Panc1 (cell line): Measurements from ENCODE around the gene SHISA8. TPM values are rescaled to one million over a fixed set of nuclear protein-coding genes. Genes with fewer than 3 reads are reported as not detected.

Source experiments
- ATAC-seq: fragments of 200-7000 bp; cut with Tn5 transposase; 2 replicates; pipeline ENCODE4 v1.9.1; 2020; ENCODE audit warnings: mild to moderate bottlenecking, moderate library complexity
- BruUV-seq: library from RNA; stranded (reverse); fragments of 400-500 nt; replicated peaks from 2 replicates; lab custom pipeline; 2021; lab: Mats Ljungman, UMichigan
- CTCF ChIA-PET: fragments of 300-600 bp; sonication (Branson Sonifier 250); formaldehyde crosslinking; loops from one replicate; lab custom pipeline; 2022; ENCODE audit warnings: antibody characterized with exemption; lab: Charles Lee
- POLR2A ChIA-PET: fragments of 300-600 bp; sonication (Branson Sonifier 250); formaldehyde crosslinking; loops from one replicate; lab custom pipeline; 2022; ENCODE audit warnings: antibody characterized with exemption; lab: Charles Lee
- DNase-seq: peaks from one replicate; pipeline ENCODE4 v3.0.0-alpha.2; 2010; ENCODE audit warnings: low read depth, low spot score
- H3K27ac ChIP-seq: 2 replicates; pipeline ENCODE4 v1.5.1; 2011; ENCODE audit warnings: mild to moderate bottlenecking, low read length, inconsistent platforms
- H3K27me3 ChIP-seq: fragments of 200-500 bp; sonication (Bioruptor generic); 2 replicates; pipeline ENCODE4 v1.6.0; 2014; ENCODE audit warnings: low read length, inconsistent platforms; ENCODE audit not compliant: control insufficient read depth, insufficient read depth
- H3K36me3 ChIP-seq: fragments of 200-500 bp; sonication (Bioruptor generic); 2 replicates; pipeline ENCODE4 v1.5.1; 2014; ENCODE audit warnings: inconsistent platforms, mild to moderate bottlenecking, low read length, moderate library complexity; ENCODE audit not compliant: control insufficient read depth, insufficient read depth
- H3K4me1 ChIP-seq: 2 replicates; pipeline ENCODE4 v1.5.1; 2011; ENCODE audit warnings: inconsistent platforms, mild to moderate bottlenecking, low read length, moderate library complexity; ENCODE audit not compliant: control insufficient read depth, insufficient read depth
- H3K4me3 ChIP-seq, 2 experiments: 2 replicates each; pipeline ENCODE4 v1.5.1; 2011 to 2012; ENCODE audit warnings: low read depth in 2 of 2, low read length in 2 of 2, mild to moderate bottlenecking in 2 of 2, inconsistent platforms in 1 of 2, moderate library complexity in 1 of 2
- H3K9me3 ChIP-seq: fragments of 200-500 bp; sonication (Bioruptor generic); 2 replicates; pipeline ENCODE4 v1.5.1; 2014; ENCODE audit warnings: low read depth, mild to moderate bottlenecking, inconsistent platforms, low read length, moderate library complexity; ENCODE audit not compliant: control insufficient read depth, insufficient read depth
- CTCF ChIP-seq: fragments of 450-650 bp; IDR thresholded peaks from 2 replicates; pipeline ENCODE4 v1.5.1; 2017; ENCODE audit warnings: mild to moderate bottlenecking
- POLR2AphosphoS5 ChIP-seq: IDR thresholded peaks from 2 replicates; pipeline ENCODE4 v1.6.1; 2012; ENCODE audit warnings: mild to moderate bottlenecking, low read depth, low read length, moderate library complexity
- REST ChIP-seq, 2 experiments: IDR thresholded peaks; 2 replicates each; pipeline ENCODE4 v1.6.1; 2011 to 2012; ENCODE audit warnings: low read depth in 2 of 2, control low read depth in 1 of 2, low read length in 1 of 2, mild to moderate bottlenecking in 1 of 2, moderate library complexity in 1 of 2; ENCODE audit not compliant: insufficient read depth in 1 of 2
- SIN3A ChIP-seq: IDR thresholded peaks from 2 replicates; pipeline ENCODE4 v1.6.1; 2012; ENCODE audit warnings: low read depth, mild to moderate bottlenecking, low read length, moderate library complexity, borderline replicate concordance; ENCODE audit not compliant: insufficient read depth
- TCF7L2 ChIP-seq: IDR thresholded peaks from 2 replicates; pipeline ENCODE4 v1.6.1; 2011; ENCODE audit warnings: mild to moderate bottlenecking, low read depth, low read length, inconsistent platforms
- in situ Hi-C: cut with HindIII; loops from 2 replicates; pipeline ENCODE4 v1.10.0; 2016; ENCODE audit warnings: low sequenced_read_pairs, low pct_unique_long_range_greater_than_20kb
- intact Hi-C: fragments of 100-400 bp; cut with micrococcal nuclease; formaldehyde crosslinking; loops from one replicate; pipeline ENCODE4 v1.10.0; 2022; ENCODE audit not compliant: unreplicated experiment
- total RNA-seq: library from RNA; stranded (reverse); gene quantifications from one replicate; pipeline ENCODE4 v1.2.1, GENCODE V29; 2021; ENCODE audit not compliant: unreplicated experiment

SHISA8 gene
- total RNA-seq, 1 experiment from 2014 or later, result 0.62 TPM

GRCh38 chr22:41919357-41920224 lies 4.7 kb upstream of the SHISA8 start:
- in situ Hi-C loops (no loop called here), intact Hi-C loops (no loop called here)
- no peaks in the 10 kb centered on the region for H3K9me3 ChIP-seq
- TF ChIP-seq REST (IDR thresholded peaks at IDR 0.05; ENCODE audit: insufficient read depth in 1 of 2, low read depth in 2 of 2, low read length in 1 of 2) (no peak), POLR2AphosphoS5 (no peak), TCF7L2 (no peak), SIN3A (no peak), CTCF (no peak)
- ATAC-seq (peak; percentile 75), DNase-seq (no peak)
- no peaks in the 10 kb centered on the region for H3K36me3 ChIP-seq
- no TSS peak for BruUV-seq
- ChIA-PET POLR2A (no interaction called here), CTCF (no interaction called here)
- no peaks in the 10 kb centered on the region for H3K27me3 ChIP-seq
- H3K4me3 ChIP-seq, result peak overlapping the region; percentile 37 to 53
- no peaks in the 10 kb centered on the region; the same call in 1 of the 2 replicates for H3K4me1 ChIP-seq
- H3K27ac ChIP-seq, result no peak overlapping the region

- BruUV-seq, result no TSS peak
- peak; percentile 32; the same call in 1 of the 2 replicates for ATAC-seq
- CTCF ChIA-PET, result no interaction called here
Observed at GRCh38 chr22:41917903-41918791, 3.3 kb upstream of the SHISA8 start.

More at GRCh38 chr22:41917903-41918791, 3.3 kb upstream of the SHISA8 start:
- intact Hi-C loops, result no loop called here
- Histone ChIP-seq H3K36me3 (no peaks in the 10 kb centered on the region), H3K9me3 (no peaks in the 10 kb centered on the region), H3K27ac (no peak overlapping the region), H3K27me3 (no peaks in the 10 kb centered on the region), H3K4me1 (no peaks in the 10 kb centered on the region; the same call in 1 of the 2 replicates), H3K4me3 (no peak overlapping the region)
- in situ Hi-C loops, result no loop called here
- POLR2A ChIA-PET, result no interaction called here
- no peak for DNase-seq
- TF ChIP-seq REST (IDR thresholded peaks at IDR 0.05; ENCODE audit: insufficient read depth in 1 of 2, low read depth in 2 of 2, low read length in 1 of 2) (no peak), POLR2AphosphoS5 (no peak), SIN3A (no peak), CTCF (no peak), TCF7L2 (no peak)
